Activated CD8-positive, alpha-beta memory T cell treated with anti-CD3 and anti-CD28 coated beads for 24 hours (primary cell): ENCODE measurements around the gene SSTR5.

Experiments
- DNase-seq: peaks from one replicate; pipeline ENCODE4 v3.0.0-alpha.2; 2020

Gene SSTR5

DNA sequence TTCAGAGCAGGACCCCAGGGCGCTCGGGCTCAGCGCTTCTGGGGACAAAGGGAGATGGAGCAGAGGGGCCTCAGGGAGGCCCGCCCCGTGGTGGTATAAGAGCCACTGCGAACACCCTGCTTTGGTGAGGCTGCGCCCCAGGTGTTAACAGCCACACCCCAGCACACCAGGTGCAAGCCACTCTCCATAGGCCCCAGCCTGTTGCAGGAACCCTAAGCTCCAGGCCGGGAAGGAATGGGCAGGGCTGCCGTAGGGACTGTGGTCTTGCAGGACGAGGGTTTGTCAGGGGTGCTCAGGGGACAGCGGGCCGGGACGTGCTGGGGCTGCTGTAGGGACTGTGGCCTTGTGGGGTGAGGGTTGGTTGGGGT is 17.0 kb upstream of the SSTR5 start:
- no peak for DNase-seq

DNA sequence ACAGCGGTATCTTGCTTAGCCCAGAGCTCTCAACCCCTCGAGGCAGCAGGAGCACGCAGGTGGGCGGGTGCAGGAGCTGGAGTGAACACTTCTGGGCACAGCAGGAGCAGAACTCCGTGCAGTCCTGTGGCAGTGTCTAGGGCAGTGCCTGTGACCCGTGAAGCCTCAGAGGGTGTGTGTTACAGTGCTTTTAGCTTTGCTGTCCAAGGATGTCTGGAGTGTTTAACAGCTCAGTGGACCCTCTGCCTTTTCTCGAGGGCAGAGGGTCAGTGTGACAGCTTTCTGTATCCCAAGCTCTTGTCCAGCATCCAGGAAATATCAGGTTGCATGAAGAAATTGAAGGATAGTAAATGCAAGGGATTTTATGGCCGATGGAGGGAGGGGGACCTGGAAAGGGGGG is 16.4 kb upstream of the SSTR5 start:
- no peak for DNase-seq

DNA sequence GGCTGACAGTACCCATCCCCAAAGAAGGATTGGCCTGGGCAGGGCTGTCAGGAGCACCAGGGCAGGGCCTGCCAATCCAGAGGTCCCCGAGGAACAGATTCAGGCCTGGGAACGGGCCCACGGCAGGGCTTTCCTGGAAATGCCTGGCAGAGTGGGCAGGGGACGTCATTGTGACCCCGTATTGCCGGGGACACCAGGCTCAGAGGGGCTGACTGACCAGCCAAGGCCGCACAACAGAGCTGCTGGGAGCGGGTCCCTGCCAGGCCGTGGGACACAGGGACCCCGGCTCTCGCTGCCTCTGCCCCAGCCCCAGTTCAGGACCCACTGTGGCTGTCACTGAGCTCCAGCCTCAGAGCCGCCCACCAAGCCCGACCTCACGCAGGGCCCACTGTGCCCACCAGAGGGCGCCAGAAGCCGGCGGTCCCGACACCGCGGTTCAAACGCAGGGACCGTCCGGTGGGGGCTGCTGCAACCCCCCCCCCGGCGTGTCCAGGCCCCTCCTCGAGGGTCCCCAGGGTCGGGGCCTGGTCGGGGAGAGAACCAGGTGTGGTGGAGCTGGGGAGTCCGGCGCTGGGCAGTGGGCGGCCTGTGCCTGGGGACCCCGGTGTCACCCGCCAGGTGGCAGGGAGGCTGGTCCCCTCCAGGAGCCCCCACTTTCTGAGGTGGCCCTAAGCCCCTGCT is 15.2 kb upstream of the SSTR5 start:
- peak; percentile 87 for DNase-seq

DNA sequence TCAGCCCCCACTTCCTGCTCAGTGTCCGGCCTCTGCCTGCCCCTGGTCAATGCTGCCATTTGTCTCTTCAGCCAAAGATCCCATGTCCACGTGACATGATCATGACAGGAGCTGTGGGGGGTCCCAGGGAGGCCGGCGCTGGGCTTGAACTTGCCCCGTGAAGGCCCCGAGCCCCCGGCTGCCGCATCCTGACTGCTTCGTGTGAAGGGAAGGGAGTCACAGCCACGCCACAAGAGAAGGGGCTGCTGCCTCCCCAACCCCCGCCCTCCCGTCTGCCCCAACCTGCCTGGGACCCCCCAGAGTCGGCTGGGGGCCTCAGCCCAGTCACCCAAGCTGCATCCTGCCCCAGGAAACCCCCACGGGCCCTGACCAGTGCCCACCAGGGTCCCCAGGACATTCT is 14.3 kb upstream of the SSTR5 start:
- DNase-seq, result no peak

DNA sequence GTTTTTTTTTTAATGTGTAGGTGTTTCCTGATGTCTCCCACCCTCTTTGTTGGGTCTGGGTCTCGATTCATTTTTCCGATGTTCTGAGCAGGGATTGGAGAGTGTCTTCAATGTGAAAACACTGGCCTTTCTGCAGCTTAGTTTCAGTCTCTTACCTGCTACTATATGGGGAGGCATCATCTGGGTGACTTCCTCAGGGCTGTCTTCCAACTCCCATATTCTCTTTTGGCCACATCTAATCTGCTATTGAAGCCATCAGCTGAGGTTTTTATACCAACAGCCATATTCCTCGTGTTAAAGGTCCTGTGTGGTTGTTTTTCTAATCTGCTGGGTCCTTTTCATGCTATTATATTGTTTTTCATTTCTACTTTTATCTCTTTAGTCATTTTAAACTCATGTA is 13.2 kb upstream of the SSTR5 start:
- no peak for DNase-seq

DNA sequence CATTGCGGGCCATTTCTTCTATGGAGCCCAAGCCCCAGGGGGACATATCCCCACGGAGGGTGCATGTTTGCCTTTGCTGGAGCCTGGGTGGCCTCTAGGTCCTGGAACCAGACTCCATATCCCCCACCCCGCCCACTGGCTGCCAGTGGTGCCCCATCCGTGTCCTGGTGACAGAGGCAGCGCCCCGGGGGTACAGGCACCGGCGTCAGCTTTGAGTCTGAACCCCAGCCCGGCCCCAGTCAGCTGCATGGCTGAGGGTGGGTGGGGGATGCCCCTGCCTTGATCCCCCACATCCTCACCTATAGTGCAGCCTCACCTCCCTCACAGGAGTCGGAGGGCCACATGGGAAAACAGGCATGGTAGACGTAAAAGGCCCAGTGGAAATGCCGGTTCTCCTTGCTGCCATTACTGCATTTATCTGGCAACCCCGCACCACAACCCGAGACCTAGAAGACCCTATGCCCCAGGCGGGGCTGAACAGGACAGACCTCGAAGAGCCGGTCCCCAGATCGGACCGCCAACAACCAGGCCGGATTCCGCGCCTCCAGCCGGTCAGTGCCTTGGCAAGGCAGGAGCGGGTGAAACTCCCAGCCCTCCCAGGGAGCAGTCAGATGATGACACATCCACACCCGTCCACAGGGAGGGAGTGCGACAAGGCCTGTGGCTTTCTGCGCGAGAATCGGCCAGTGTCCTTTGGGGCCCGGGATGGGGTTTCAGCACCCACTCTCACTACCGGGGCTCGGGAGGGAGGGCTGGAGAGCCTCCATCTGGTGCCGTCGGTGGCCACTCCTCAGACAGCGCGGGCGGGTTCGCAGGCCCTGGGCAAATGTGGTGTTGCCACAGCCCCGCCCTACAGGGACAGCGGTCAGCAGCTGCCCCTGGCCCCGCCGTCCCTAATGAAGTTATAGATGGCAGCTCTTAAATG is 11.9 kb upstream of the SSTR5 start:
- no peak for DNase-seq

DNA sequence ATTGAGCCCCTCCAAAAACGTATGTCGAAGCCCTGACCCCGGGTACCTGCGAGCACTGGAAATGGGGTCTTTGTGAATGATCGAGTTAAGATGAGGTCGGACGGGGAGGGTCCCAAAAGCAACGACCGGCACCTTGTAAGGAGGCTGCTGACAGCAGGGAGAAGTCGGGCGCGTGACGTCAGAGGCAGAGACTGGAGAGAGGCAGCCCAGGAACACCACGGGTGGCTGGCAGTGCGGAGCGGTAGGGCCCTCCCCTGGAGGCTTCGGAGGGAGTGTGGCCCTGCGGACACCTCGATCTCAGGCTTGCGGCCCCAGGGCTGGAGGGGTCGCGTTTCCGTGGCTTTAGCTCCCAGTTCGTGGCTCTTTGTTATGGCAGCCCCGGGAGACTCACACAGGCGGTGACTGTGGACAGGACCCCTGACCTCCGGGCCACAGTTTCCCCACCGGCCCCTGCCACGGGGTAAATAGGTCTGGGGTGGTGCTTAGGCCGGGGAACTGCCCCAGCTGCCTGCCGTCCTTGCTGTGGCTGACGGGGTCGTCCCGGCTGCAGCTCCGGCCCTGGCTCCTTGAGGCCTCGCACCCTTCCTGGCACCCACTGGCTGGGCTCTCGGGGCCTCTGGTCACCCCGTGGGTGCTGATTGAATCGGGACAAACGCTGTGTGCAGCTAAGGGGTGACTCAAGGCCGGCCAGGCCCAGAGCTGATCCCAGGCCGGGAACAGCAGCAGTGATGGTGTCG is 10.6 kb upstream of the SSTR5 start:
- no peak for DNase-seq

DNA sequence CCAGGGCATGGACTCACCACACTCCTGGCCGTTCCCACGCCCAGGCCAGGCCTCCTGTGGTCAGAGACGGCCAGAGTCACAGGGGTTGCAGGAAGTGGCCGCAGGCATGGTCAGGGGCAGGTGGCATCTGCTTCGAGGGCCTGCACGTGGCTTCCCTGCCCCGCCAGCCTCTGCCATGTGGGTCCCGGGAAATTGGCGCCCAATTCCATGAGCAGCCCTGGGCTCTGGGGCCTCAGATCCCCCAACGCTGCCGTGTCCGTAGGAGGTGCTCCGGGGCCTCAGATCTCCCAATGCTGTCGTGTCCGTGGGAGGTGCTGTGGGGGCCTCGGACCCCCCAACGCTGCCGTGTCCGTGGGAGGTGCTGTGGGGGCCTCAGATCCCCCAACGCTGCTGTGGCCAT is 9.7 kb upstream of the SSTR5 start:
- no peak for DNase-seq

DNA sequence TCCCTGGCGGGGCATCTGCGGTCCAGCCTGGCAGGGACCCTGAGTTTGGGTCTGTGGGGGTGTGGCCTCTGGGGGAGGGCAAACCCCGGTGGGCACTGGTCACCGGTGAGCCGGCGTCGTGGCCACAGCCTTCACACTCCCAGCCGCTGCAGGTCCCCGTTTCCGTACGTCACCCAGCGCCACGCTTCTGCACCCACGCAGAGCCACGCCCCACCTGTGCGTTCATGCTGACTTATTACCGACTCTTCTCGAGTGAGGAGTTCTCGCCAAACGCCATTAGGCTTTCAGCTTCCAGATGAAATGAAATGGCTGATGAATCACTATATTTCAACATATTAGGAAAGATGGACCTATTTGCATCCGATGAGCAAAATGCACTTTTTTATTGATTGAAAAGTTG is 8.8 kb upstream of the SSTR5 start:
- no peak for DNase-seq

DNA sequence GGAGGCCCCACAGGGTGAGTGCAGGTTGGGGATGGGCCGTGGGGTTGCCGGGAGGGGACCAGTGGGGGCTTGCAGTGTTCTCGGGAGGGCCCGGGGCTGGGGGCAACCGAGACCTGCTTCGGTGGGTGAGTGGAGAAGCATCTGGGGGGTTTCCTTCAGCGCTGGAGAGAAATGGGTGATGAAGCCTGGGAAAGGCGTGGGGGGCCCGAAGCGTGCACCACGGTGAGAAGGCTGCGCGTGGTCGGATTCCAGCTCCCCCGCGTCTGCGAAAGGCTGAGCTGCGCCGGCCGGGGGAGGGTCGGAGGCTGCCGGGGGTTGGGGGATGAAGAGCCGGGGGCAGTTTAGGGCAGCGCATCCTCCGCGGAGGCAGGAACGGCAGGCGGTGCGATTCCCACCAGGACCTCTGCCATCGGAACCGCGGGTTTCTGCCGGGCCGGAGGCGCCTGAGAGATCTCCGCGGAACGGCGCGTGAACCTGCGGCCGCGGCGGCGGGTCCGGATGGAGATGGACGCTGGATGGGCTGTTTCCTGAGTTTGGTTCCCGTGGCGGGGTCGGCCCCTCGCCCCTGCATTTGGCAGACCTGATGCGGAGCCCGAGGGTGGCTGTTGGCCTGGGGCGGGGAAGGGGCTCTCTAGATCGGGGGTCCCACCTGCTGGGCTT is 6.9 kb upstream of the SSTR5 start:
- no peak for DNase-seq

DNA sequence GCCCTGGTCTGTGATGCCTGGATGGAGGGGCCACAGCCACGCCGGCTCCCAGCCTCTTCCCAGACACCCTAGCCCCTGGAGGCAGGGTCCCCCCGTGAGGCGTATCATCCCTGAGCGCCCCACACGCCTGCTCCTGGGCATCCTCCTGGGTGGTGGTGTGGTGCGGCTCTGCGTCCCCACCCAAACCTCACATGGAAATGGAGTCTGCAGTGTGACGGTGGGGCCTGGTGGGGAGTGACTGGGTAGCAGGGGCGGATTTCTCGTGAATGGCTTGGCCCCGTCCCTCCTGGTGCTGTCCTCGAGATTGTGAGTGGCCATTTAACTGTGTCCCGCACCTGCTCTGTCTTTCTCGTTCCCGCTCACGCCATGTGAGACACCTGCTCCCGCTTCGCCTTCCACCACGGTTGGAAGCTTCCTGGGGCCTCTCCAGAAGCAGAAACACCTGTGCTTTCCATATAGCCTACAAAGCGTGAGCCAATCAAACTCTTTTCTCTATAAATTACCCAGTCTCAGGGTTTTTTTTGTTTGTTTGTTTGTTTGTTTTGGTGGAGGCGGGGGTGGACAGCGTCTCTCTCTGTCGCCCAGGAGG is 5.9 kb upstream of the SSTR5 start:
- DNase-seq, result no peak

DNA sequence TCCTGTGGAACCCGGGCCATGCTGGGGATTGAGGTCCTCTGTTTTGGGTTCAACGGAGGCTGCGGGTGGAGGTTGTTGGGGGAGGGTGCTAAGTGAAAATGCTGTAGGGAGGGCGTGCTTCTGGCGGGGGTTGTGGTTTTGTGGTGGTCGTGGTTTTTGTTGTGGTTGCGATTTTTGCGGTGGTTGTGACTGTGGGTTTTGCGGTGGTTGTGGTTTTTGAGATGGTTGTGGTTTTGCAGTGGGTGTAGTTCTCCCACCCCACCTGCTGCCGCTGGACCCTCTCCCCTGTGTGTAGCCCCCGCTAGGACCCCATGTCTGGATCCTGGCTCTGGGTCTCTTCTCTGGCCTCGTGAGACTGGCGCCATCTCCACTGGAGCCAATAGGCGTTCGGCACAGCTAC is 4.9 kb upstream of the SSTR5 start:
- no peak for DNase-seq

DNA sequence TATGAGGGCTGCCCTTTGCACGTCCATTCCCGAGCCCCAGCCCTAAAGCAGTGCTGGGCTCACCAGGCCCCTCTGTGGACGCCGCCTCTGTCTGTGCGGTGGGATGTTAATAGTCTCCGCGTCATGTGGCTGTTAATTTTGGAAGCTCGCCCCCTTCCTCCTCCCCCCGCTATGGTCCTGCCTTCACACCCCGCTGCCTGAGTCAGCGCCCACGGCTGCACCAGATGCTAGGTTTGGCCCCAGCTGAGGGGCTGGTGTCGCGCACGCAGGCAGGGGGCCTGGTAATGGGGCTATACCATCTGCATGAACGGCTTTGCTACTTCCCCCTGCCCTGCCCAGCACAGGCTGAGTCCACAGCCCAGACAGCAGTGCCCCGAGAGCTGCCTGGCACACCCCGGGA is 4.1 kb upstream of the SSTR5 start:
- no peak for DNase-seq

DNA sequence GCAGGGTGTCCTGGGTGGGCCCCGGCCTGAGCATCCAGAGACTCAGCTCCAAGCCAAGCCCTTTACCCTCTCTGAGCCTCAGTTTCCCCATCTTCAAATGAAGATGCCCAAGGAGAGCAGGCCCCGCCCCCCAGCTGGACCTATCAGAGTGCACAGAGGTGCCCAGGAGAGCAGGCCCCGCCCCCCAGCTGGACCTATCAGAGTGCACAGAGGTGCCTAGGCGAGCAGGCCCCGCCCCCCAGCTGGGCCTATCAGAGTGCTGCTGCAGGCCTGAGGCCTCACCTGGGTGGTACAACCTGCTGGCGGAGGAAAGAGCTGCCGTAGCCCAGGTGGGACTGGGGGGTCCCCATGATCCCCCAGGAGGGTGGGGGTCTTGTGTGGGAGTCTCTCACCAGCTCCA is 3.4 kb upstream of the SSTR5 start:
- DNase-seq, result no peak

DNA sequence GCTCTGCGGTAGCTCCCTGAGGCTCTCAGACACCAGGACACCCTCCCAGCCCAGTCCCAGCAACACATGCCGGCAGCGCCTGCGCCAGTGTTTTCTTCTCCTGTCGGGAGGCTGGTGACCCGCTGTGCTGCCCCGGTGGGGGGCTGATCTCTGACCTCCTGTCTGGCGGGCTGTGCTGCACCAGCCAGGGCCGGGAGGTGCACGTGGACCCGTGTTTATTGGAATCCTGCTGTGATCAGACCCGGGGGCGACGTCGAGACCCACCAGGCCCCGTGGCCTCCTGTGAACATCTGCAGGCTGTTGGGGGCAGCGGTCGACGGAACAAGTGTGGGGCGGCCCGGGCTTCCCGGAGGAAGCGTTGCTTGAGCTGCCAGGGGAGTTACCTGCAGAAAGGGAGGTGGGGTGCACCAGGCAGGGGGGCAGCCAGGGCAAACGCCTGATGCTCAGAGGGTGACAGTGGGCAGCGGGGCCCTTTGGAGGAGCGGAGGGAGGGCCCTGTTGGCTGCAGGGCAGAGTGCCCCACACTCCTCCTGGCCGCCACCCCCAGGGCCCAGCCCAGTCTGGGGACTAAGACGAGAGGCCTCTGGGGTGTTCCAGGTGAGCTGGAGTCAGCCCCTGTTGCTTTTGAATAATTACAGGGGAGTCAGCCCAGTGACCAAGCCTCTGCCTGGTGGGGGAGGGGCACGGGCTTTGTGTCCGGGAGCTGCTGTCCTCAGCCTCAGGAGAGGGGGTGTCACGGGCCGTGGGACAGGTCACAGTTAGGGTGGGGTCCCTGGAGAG is 2.3 kb upstream of the SSTR5 start:
- DNase-seq, result no peak

DNA sequence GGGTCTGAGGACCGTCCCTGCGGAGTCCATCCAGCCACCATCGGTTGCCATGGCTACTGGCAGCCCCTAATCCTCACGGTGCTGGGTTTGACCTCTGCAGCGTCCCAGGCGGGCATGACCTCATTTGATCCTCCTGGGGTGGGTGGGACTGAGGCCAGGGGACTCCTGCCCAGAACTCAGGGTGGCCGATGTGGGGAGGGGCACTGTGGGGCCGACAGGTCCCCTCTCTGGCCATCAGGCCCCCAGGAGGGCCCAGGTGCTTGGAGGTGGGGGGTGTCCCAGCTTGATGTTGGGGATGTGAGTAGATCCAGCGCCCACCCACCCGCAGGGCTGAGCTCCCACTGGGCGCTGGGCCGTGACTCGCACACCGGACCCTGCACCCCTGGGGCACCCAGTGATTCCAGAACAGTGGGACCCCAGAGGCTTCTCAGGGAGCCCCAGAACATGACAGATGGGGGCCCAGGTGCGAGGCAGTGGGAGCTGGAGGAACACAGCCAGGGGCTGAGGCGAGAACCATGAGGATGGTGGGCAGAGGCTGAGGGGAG is 1.6 kb upstream of the SSTR5 start:
- no peak for DNase-seq

DNA sequence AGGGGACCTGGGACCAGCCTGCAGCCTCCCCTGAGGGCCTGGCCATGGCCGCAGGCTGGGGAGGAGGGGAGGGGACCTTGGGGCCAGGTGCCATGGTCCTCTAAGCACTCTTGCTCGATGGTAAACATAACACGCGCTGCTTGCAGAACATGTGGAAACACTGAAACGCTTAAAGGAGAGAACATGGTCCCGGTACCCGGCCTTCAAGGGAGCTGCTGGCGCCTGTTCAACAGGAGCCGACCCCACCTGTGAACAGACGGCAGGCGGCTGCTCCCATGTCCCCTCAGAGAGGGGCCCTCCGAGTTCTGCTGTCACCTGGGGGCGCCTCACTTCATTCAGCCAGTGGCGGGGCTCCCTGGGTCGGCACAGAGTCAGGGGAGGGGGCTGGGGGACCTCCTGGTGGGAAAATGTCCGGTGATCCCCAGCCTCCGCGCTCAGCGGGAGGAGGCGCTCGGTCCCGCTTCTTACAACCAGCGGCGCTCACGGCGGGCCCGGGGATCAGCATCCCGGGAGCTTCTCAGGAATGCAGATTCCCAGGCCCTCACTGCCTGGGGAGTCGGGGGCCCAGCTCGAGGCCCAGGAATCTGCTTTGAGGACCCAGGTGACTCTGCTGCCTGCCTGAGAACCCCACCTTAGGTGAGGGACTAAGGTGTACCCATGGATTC is 854 bp upstream of the SSTR5 start:
- DNase-seq, result no peak

DNA sequence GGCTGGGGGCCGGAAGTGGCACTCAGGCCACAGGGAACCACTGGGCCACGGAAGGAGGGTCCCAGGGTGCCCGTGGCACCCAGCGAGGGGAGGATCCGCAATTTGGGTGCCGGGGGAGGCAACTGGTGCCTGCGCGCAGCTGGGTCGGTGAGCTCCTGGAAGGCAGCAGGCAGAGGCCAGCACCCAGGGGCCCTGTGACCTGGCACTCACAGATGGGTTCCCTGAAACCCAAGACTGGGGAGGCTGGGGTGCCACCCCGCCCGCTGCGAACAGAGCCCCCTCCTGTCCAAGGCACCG is 663 bp downstream of the SSTR5 start:
- no peak for DNase-seq

DNA sequence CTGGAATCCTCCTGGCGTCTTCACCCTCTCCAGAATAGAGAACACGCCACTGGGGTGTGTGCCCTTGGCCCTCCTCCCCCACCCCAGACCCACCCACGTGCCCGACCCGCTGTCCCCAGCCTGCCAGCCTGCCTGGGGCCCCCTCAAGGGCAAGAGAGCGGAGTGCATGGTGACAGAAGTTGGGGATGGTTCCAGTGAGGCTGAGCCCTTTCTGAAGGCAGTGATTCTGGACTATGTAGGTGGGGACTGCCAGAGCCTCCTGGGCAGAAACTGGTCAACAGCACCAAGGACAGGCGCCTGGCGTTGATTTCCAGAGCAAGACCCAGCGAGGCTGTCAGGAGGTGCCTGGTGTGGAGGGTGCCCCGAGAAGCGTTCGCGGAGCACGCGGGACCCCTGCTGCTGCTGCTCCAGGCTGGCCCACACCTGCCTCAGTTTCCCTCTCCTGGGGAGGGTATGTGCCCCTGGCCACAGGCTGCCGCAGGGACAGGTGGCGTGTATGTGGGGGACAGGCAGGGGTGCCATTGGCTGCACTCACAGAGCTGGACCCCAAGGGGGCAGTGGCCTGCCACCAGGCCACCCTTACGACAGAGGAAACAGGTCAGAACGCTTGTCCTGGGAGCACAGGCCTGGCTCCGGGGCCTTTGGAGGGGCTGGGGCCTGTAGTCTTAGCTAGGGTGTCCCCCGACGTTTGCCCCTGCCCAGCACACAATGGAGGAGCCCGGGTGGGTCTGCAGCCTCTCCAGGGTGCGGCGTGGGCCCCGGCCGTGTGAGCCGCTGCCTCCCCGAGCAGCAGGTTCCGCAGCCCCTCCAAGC is 1.2 kb downstream of the SSTR5 start:
- no peak for DNase-seq

DNA sequence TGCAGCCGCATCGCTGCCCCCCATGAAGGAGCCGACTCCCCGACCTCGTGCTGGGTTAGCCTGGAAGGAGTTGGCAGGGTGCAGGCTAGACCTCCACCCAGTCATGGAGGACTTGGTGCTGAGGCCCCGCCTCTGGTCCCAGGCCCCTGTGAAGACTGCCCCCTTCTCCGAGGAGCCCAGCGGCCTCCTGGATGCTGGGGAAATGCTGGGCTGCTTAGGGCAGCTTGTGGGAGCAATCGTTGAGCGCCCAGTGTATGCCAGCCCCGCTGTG is 1.8 kb downstream of the SSTR5 start:
- DNase-seq, result no peak

DNA sequence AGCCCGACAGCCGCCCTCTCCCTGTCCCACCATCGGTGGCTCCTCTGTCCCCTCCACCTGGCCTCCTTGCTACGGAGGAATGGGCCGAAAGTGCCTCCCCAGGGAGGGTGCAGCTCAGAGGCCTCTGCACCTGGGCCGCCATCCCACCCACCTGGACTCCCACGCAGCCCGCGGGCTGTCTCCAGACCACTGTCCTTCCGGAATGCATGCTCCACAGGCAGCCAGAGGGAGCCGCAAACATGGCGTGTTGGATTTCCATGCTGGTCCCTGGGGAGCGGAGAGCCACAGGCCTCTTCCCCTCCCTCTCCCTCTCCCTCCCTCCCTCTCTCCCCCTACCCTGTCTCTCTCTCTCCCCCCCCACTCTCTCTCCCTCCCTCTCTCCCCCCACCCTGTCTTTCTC is 3.0 kb downstream of the SSTR5 start:
- no peak for DNase-seq
